ENCODE results near the gene CCDC9B. TPM values are rescaled to one million over a fixed set of nuclear protein-coding genes. Genes with fewer than 3 reads are reported as not detected.

The CCDC9B gene
- polyA plus RNA-seq, 2 donors: 21.1 to 58.1 TPM

DNA sequence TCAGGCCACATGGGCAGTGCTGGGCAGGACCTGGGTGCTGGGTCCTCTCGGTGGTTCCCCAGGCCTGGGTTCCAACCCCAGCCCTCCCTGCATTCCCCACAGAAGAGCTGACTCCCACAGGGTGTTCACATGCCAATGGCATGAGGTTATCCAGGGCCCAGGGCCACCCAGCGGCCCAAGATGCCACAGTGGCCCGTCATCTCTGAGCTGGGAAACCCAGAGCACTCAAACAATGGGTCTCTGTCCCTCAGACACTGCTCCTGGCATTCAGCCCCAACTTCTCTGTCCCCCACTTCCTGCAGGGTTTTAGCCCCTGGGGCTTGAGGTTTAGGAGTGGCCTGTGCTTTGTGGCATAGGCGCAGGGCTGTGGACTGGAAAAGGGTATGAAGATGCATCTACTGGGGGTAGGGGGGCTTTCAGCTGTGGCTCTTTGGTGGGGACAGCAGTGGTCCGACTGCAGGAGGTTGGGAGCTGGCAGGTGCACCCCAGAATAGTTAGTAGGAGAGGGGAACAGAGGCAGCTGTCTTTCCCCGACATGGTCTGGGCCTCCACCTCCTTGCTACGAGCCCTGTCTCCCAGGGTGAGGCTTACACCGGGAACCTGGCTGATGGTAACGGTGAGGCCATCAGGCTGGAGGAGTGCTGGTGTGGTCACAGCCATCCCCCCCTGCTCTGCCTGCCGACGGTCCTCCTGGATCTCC lies 1.7 kb downstream of the CCDC9B start:
- 67 to 74% methylated on average over 11 of the region's 11 CpGs for WGBS, 2 donors
- Histone ChIP-seq H3K27me3 (ENCODE audit: control insufficient read depth in 1 of 2, insufficient read depth in 2 of 2, low read length in 2 of 2) (no peaks in the 10 kb centered on the region), H3K9me3 (ENCODE audit: control insufficient read depth in 2 of 2, insufficient read depth in 1 of 2, low read depth in 1 of 2, low read length in 1 of 2) (no peaks in the 10 kb centered on the region), H3K27ac (ENCODE audit: low read depth in 2 of 2, low read length in 1 of 2) (peak overlapping the region; percentile 95 to 99), H3K4me3 (ENCODE audit: low read depth in 1 of 2, low read length in 2 of 2) (peak overlapping the region; percentile 60 to 64), H3K4me1 (ENCODE audit: control insufficient read depth in 2 of 2, insufficient read depth in 2 of 2, low read length in 1 of 2) (peaks cover 21 to 61% of the 10 kb centered on the region in 2 donors), H3K36me3 (ENCODE audit: control insufficient read depth in 2 of 2, insufficient read depth in 2 of 2, low read length in 1 of 2) (peaks cover 0 to 11% of the 10 kb centered on the region in 2 donors)

DNA sequence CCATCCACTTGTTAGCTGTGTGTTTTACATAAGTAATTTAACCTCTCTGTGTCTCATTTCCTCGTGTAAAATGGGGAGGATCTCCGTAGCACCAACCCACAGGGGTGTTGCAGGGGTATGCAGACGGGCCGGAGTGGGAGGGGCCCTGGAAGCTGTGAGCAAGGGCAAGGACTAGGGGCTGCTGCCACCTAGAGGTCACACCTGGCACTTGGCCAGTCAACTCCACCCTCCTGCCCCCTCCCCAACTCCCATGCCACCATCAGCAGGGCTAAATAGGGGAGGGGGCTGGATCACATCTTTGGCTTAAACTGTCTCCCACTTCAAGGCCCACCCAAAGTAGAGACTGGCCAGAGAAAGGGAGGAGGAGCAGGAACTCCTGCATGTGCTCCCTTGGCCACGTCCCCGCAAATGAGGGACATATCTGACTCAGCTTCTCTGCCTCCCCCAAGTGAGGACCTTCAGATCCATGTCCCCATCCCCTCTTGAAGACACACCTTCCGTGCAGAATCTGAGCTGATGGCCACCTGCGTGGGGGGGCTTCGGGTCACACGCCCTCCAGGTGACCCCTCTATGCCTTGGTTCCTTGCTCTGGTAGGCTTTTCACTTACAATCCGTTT lies 2.6 kb downstream of the CCDC9B start:
- Histone ChIP-seq H3K4me3 (ENCODE audit: low read depth in 1 of 2, low read length in 2 of 2) (no peak overlapping the region), H3K27ac (ENCODE audit: low read depth in 2 of 2, low read length in 1 of 2) (peak overlapping the region; percentile 95 to 99), H3K4me1 (ENCODE audit: control insufficient read depth in 2 of 2, insufficient read depth in 2 of 2, low read length in 1 of 2) (peaks cover 21 to 61% of the 10 kb centered on the region in 2 donors), H3K36me3 (ENCODE audit: control insufficient read depth in 2 of 2, insufficient read depth in 2 of 2, low read length in 1 of 2) (peaks cover 0 to 11% of the 10 kb centered on the region in 2 donors), H3K27me3 (ENCODE audit: control insufficient read depth in 1 of 2, insufficient read depth in 2 of 2, low read length in 2 of 2) (no peaks in the 10 kb centered on the region), H3K9me3 (ENCODE audit: control insufficient read depth in 2 of 2, insufficient read depth in 1 of 2, low read depth in 1 of 2, low read length in 1 of 2) (no peaks in the 10 kb centered on the region)
- WGBS, 2 donors: 48 to 51% methylated on average over 11 of the region's 11 CpGs

DNA sequence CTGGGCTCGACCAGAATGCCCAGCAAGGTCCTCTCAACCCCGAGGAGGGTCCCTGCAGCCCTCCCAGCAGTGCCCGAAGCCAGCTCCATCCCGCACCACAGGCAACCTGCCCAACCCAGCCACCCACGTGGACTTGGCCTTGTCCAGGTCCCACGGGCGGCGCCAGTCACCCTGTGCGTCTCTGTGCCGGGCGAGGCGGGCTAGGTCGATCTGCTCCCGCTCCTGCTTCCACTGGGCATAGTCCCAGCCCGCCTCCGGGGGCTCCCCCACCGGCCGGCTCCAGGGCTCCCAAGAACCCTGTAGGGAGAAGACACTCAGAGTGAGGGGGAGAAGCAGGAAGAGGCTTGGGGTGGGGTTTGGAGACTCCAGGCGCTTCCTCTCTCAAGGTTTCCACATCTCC lies 3.1 kb downstream of the CCDC9B start:
- no peaks in the 10 kb centered on the region for H3K9me3 ChIP-seq (ENCODE audit: control insufficient read depth in 2 of 2, insufficient read depth in 1 of 2, low read depth in 1 of 2, low read length in 1 of 2)
- H3K27ac ChIP-seq (ENCODE audit: low read depth in 2 of 2, low read length in 1 of 2): peak overlapping the region in 1 of 2 donors; percentile 8
- H3K4me1 ChIP-seq (ENCODE audit: control insufficient read depth in 2 of 2, insufficient read depth in 2 of 2, low read length in 1 of 2): peaks cover 21 to 57% of the 10 kb centered on the region in 2 donors
- peaks cover 0 to 11% of the 10 kb centered on the region in 2 donors for H3K36me3 ChIP-seq (ENCODE audit: control insufficient read depth in 2 of 2, insufficient read depth in 2 of 2, low read length in 1 of 2)
- H3K4me3 ChIP-seq (ENCODE audit: low read depth in 1 of 2, low read length in 2 of 2): peak overlapping the region in 1 of 2 donors; percentile 9
- WGBS, 2 donors: 52 to 58% methylated on average over 19 of the region's 19 CpGs
- no peaks in the 10 kb centered on the region for H3K27me3 ChIP-seq (ENCODE audit: control insufficient read depth in 1 of 2, insufficient read depth in 2 of 2, low read length in 2 of 2)

DNA sequence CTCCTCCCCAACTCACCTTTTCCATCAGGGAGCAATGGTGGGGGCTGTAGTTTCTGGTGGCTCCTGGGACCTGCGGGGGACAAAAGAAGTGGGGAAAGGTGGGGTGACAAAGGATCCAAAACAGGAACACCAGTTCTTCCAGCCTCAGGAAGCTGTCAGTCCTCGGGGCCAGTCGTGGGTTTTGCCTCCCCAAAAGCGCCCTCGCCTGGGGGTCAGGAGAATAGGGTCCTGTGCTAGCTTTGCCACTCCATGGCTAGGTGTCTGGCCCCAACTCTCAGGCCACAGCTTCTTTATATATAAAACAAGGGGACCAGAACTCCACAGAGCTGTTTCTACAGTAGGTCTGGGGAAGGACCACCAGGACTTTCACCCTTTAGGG lies 4.0 kb downstream of the CCDC9B start:
- no peaks in the 10 kb centered on the region for H3K9me3 ChIP-seq (ENCODE audit: control insufficient read depth in 2 of 2, insufficient read depth in 1 of 2, low read depth in 1 of 2, low read length in 1 of 2)
- H3K27ac ChIP-seq (ENCODE audit: low read depth in 2 of 2, low read length in 1 of 2): peak overlapping the region; percentile 6 to 8
- no peaks in the 10 kb centered on the region for H3K27me3 ChIP-seq (ENCODE audit: control insufficient read depth in 1 of 2, insufficient read depth in 2 of 2, low read length in 2 of 2)
- H3K36me3 ChIP-seq (ENCODE audit: control insufficient read depth in 2 of 2, insufficient read depth in 2 of 2, low read length in 1 of 2): peaks cover 0 to 11% of the 10 kb centered on the region in 2 donors
- no peak overlapping the region for H3K4me3 ChIP-seq (ENCODE audit: low read depth in 1 of 2, low read length in 2 of 2)
- peaks cover 21 to 57% of the 10 kb centered on the region in 2 donors for H3K4me1 ChIP-seq (ENCODE audit: control insufficient read depth in 2 of 2, insufficient read depth in 2 of 2, low read length in 1 of 2)
- WGBS, 2 donors: 79 to 80% methylated on average over 5 of the region's 5 CpGs

DNA sequence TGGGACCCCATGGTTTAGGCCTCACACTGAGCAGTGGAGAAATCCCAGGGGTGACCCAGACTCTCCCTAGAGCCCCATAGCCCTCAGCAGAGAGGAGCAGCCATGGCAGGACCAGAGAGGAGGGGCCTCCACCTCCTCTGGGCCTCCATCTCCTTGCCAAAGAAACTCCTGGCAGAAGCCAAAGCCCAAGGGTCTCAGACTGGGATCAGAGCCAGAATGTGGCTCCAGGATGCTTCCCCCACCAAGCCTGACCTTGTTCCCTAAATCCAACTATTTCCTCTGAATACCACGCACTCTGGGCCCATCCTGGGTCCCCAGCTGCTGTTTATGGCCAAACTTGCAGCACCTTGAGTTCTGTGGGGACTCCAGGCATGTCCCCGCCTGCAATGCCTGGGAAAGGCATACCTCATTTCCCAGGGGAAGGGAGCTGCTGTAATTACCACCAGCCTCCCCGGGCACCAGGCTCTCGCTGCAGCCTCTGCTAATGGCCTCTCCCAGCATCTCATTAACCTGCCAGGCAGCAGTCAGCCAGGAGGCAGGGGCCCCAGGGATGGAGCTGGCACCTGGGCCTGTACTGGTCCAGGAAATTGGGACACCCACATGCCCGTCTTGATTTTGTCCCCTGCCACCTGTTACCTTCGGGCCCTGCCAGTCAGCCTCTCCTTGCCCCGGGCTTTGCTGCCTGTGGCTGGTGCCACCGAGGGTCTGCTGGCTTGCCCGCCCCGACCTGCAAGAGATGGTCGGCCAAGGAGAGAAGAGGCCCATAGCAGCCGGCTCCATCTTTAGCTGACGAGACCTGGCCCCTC lies 4.6 kb downstream of the CCDC9B start:
- Histone ChIP-seq H3K27ac (ENCODE audit: low read depth in 2 of 2, low read length in 1 of 2) (peak overlapping the region; percentile 84 to 87), H3K36me3 (ENCODE audit: control insufficient read depth in 2 of 2, insufficient read depth in 2 of 2, low read length in 1 of 2) (peaks cover 0 to 11% of the 10 kb centered on the region in 2 donors), H3K4me1 (ENCODE audit: control insufficient read depth in 2 of 2, insufficient read depth in 2 of 2, low read length in 1 of 2) (peaks cover 21 to 57% of the 10 kb centered on the region in 2 donors), H3K4me3 (ENCODE audit: low read depth in 1 of 2, low read length in 2 of 2) (no peak overlapping the region), H3K9me3 (ENCODE audit: control insufficient read depth in 2 of 2, insufficient read depth in 1 of 2, low read depth in 1 of 2, low read length in 1 of 2) (no peaks in the 10 kb centered on the region), H3K27me3 (ENCODE audit: control insufficient read depth in 1 of 2, insufficient read depth in 2 of 2, low read length in 2 of 2) (no peaks in the 10 kb centered on the region)
- 77 to 91% methylated on average over 8 to 13 of the region's 13 CpGs for WGBS, 2 donors

DNA sequence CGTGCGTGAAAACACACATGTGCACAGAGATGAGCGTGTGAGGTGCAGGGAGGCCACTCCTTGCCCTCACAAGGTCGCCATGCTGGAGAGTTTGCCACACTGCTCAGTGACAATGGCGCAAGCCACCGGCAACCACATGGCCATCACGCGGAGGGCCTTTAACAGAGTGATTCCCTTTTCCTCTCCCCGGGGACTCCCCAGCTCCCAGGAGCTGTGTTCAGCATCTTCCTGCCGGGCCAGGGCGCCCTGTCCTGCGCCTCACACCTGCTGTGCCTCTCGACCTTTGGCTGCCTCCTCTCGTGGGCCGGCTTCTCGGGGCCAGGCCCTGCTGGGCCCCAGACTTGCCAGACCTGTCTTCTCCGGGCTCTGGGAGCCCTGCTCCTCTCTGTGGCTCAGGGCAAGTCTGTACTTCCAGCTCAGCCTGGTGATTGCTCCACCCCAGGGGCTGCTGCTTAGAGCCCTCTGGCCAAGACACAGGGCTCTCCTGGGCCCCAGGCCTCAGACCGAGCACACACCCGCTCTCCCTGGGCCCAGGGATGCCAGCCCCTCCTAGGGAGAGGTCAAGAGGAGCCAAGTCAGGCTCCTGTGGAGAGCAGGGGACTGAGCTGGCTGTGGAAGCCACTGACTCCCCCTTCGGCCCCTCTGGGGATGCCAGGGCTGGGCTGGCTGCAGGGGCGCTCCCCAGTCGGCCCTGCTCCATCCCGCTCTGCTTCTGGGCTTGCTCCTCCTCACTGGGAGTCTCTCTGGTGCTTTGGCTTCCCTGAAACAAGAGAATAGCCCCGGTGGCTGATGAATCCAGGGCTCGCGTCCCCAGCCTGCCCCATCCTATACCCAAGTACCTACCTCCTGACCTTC lies 5.6 kb downstream of the CCDC9B start:
- peaks cover 0 to 11% of the 10 kb centered on the region in 2 donors for H3K36me3 ChIP-seq (ENCODE audit: control insufficient read depth in 2 of 2, insufficient read depth in 2 of 2, low read length in 1 of 2)
- peaks cover 21 to 54% of the 10 kb centered on the region in 2 donors for H3K4me1 ChIP-seq (ENCODE audit: control insufficient read depth in 2 of 2, insufficient read depth in 2 of 2, low read length in 1 of 2)
- H3K27me3 ChIP-seq (ENCODE audit: control insufficient read depth in 1 of 2, insufficient read depth in 2 of 2, low read length in 2 of 2): no peaks in the 10 kb centered on the region
- no peak overlapping the region for H3K4me3 ChIP-seq (ENCODE audit: low read depth in 1 of 2, low read length in 2 of 2)
- H3K27ac ChIP-seq (ENCODE audit: low read depth in 2 of 2, low read length in 1 of 2): peak overlapping the region; percentile 84 to 87
- WGBS, 2 donors: 69 to 73% methylated on average over 21 to 26 of the region's 26 CpGs
- no peaks in the 10 kb centered on the region for H3K9me3 ChIP-seq (ENCODE audit: control insufficient read depth in 2 of 2, insufficient read depth in 1 of 2, low read depth in 1 of 2, low read length in 1 of 2)

DNA sequence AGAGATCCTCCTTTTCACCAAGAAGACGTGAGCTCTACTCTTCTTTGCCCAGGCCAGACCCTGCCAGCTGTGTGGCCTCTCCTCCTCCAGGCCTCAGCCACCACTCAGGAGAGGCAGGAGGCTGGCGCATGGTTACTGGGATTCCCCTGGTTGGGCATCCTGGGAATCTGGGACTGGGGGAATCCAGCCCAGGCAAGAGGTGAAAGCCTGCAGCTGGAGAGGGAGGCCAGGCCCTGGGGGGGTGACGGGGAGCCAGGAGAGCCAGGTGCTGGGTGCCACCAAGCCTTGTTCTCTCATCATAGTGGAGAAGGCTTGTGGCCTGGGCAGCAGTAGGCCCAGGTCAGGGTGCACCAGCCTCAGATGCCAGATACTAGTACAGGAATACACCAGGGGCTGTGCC lies 6.2 kb downstream of the CCDC9B start:
- 63 to 69% methylated on average over 3 of the region's 3 CpGs for WGBS, 2 donors
- Histone ChIP-seq H3K4me1 (ENCODE audit: control insufficient read depth in 2 of 2, insufficient read depth in 2 of 2, low read length in 1 of 2) (peaks cover 21 to 48% of the 10 kb centered on the region in 2 donors), H3K27ac (ENCODE audit: low read depth in 2 of 2, low read length in 1 of 2) (peak overlapping the region; percentile 84 to 87), H3K4me3 (ENCODE audit: low read depth in 1 of 2, low read length in 2 of 2) (no peak overlapping the region), H3K9me3 (ENCODE audit: control insufficient read depth in 2 of 2, insufficient read depth in 1 of 2, low read depth in 1 of 2, low read length in 1 of 2) (no peaks in the 10 kb centered on the region), H3K36me3 (ENCODE audit: control insufficient read depth in 2 of 2, insufficient read depth in 2 of 2, low read length in 1 of 2) (peaks cover 0 to 11% of the 10 kb centered on the region in 2 donors), H3K27me3 (ENCODE audit: control insufficient read depth in 1 of 2, insufficient read depth in 2 of 2, low read length in 2 of 2) (no peaks in the 10 kb centered on the region)

DNA sequence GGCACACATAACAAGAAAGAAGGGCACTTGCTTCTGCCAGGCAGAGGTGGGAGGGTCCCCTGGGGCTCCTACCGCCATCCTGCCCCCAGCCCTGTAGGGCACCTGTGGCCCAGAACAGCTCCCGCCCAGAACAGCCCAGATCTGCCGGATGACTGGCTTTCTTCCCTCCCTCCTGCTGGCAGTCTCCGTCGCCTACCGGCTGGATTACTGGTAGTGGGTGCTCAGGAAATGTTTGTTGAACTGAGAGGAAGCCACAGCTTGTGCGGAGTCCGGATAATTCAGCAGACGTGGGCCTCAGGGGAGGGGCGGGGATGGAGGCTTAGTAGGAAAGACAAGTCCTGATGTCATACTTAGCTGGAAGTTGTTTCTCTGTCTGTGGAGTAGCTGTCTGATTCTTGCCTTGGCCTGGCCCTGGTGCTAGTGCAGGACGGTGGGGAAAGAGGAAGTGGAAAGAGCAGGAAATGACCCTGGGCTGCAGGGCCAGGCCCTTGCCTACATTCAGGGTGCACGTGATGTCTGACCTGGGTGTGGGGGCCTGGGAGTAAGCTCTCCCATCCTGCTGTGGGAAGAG lies 6.7 kb downstream of the CCDC9B start:
- H3K4me3 ChIP-seq (ENCODE audit: low read depth in 1 of 2, low read length in 2 of 2): no peak overlapping the region
- 21 to 36% methylated on average over 11 to 12 of the region's 12 CpGs for WGBS, 2 donors

More for the DNA sequence above, 6.7 kb downstream of the CCDC9B start:
- no peaks in the 10 kb centered on the region for H3K9me3 ChIP-seq (ENCODE audit: control insufficient read depth in 2 of 2, insufficient read depth in 1 of 2, low read depth in 1 of 2, low read length in 1 of 2)
- peaks cover 0 to 11% of the 10 kb centered on the region in 2 donors for H3K36me3 ChIP-seq (ENCODE audit: control insufficient read depth in 2 of 2, insufficient read depth in 2 of 2, low read length in 1 of 2)
- H3K27ac ChIP-seq (ENCODE audit: low read depth in 2 of 2, low read length in 1 of 2): peak overlapping the region; percentile 84 to 87
- H3K4me1 ChIP-seq (ENCODE audit: control insufficient read depth in 2 of 2, insufficient read depth in 2 of 2, low read length in 1 of 2): peaks cover 19 to 43% of the 10 kb centered on the region in 2 donors
- H3K27me3 ChIP-seq (ENCODE audit: control insufficient read depth in 1 of 2, insufficient read depth in 2 of 2, low read length in 2 of 2): no peaks in the 10 kb centered on the region
